NCI-H2196 treated with DMSO at 0.1 percent for 48 hours (cell line): Measurements from ENCODE around the gene FCSK.
"Not testable (repeated sequence)": the region's sequence is repeated elsewhere in the genome, so short reads cannot be mapped to it uniquely, and the experiment has no call there.

Experiments used
- DNase-seq: peaks from one replicate; lab custom pipeline; 2025; ENCODE audit not compliant: unreplicated experiment; lab: John Stamatoyannopoulos, UW

The FCSK gene

GRCh38 chr16:70430667-70431536 is 23.5 kb upstream of the FCSK start:
- no peak for DNase-seq

GRCh38 chr16:70432356-70432722 is 22.1 kb upstream of the FCSK start:
- DNase-seq, result no peak

GRCh38 chr16:70432723-70433457 is 21.5 kb upstream of the FCSK start:
- DNase-seq, result no peak

GRCh38 chr16:70433458-70434103 is 20.8 kb upstream of the FCSK start:
- no peak for DNase-seq

- no peak for DNase-seq
Observed at GRCh38 chr16:70434484-70435260, 19.7 kb upstream of the FCSK start.

DNA sequence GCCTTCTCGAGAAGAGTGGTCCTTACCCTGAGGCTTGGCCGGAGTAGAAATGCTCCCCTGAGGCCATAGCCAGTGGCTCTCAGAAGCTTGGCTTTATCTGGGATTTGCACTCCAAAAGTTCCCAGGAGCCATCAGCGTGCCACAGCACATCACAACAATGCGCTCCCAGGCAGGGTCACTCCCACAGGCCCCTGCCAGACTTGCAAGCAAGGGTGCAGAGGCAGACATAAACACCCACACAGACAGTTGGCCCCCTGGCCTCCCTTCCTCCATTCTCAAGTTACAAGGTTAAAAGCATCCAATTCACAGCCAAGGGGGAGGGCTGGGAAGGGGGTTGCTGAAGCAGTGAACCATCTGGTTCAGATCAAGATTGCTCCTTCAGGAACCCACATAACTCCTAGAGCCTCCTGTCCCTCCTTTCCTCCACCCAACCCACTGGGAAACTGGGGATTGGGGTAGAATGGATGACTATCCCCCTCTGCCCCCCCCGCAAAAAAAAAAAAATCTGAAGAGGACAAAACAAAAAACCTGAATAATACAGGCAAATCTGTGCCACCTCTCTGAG is 17.3 kb upstream of the FCSK start:
- no peak for DNase-seq

DNA sequence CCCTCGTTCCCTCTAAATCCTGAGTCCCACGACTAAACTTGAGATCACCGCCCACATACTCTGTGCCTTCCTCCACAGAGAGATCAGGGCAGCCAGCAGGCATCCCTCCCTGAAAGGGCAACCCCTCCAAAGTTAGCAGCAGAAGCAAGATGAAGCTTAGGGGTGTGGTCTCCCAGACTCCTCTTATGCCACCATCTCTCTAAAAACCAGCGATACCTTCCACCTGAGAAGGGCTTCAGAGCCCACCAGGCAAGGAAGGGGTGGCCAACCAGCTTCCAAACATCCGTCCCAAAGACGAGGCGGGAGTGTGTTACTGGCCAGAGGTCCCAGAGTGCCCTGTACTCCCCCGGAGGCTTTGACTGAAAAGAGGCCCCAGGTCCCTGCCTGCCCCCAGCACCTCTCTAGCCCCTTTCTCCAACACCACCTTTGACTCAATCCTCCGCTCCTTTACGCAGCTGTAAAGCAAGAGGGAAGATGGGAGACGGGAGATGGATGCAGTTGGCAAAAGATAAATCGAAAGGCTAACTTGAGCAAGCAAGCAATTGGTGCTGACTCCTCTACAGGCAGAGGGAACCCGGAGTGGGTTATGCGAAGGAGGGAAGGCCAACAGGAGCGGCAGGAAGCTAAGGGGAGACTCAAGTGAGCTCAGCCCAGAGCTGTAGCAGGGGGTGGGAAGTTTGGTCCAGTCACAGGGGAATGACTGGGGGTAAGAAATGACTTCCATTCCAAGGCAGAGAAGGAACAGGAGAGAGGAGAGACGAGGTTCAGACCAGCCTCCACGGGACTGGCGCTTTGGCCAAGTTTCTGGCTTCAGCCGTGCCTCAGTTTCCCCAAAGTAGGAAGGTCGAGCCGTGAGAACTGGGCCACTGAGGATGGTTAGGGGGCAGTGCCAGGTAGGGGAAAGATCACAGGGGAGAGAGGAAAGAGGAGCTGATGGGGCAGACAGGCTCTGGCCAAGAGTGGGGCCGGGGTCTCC is 16.5 kb upstream of the FCSK start:
- no peak for DNase-seq

DNA sequence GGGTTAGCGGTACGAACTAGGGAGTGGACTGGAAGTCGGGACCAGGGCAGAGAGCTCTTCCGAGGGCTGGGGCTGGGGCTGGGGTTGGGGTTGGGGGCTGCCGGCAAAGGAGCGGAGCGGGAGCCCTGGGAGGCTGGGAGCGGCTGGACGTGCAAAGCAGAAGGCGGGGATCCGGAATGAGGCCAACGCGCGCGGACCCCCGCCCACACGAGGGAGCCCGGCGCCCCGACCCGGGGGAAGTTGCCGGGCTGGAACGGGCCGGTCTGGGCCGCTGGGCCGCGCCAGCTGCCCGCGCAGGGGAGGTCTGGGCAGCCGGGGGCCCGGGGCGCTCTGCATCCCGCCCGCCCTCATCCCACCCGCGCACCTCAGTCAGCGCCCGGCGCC is 15.8 kb upstream of the FCSK start:
- no peak for DNase-seq

DNA sequence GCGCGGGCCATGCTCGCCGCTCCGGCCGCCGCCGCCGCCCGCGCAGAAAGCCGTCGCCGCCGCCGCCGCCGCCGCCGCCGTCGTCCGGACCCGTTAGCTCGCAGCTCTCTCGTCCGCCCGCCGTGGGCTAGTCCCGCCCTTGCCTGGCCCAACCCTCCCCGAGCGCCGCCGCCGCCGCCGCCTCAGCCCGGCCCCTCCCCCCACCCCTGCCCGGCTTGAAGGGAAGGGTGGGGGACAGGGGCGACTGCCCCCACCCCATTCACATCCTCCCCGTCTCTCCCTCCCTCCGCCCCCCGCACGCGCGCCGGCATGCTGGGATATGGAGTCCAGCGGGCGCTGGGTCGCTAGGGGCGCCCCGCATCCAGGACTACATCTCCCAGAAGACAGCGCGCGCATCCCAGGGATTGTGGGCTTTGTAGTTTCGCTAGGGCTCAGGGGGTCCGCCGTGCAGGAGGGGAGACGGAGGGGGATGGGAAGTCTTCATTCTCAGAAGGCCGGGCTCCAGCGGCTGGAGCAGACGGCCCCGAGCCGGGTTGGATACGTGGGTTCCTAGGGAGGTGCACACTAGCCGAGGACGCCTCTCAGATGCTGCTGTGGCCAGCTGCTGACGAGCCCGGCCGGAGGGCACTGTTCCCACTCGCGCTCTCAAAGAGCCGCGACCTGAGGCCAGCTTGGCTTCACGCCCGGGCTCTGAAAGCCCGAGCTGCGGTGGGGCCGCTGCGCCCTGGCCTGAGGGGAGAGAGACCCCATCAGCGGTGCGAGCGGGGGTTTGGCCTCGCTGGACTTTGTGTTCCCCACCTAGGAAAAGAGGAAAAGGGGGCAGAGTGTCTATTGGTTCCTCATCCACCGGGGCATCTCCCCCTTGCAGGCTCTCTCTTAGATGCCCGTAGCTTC is 15.2 kb upstream of the FCSK start, which contains the start of gene ST3GAL2:
ST3GAL2 (minus strand) TSS at position 132 of the 894 bp plus-strand sequence. CDS start 40,570 bp downstream, outside the sequence.
- DNase-seq, result peak; percentile 56

GRCh38 chr16:70440009-70440692 is 14.2 kb upstream of the FCSK start:
- DNase-seq, result peak; percentile 51

DNA sequence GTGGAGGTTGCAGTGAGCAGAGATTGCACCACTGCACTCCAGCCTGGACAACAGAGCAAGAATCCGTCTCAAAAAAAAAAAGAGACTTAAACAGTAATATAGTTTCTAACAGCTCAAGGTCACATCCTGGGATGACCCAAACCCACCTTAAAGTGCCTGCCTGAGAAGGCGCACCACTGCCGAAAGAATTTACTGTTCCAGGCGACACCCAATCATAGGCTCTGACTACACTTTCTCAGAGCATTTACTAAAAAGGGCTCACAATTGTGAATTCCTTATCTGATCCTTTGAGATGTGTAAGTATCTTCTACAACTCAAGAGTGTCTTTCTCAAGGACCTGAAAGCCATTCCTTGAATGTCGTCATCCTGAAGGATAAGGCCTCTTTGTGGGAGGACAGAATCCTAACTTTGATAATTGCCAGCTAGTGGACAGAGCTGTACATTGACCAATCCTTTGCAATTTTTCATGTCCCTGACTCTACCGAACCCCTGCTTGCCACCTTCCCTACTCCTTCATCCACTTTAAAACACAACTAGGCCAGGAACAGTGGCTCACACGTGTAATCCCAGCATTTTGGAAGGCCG is 12.9 kb upstream of the FCSK start:
- DNase-seq, result no peak

- DNase-seq, result no peak
Observed at GRCh38 chr16:70442344-70442743, 12.1 kb upstream of the FCSK start.

DNA sequence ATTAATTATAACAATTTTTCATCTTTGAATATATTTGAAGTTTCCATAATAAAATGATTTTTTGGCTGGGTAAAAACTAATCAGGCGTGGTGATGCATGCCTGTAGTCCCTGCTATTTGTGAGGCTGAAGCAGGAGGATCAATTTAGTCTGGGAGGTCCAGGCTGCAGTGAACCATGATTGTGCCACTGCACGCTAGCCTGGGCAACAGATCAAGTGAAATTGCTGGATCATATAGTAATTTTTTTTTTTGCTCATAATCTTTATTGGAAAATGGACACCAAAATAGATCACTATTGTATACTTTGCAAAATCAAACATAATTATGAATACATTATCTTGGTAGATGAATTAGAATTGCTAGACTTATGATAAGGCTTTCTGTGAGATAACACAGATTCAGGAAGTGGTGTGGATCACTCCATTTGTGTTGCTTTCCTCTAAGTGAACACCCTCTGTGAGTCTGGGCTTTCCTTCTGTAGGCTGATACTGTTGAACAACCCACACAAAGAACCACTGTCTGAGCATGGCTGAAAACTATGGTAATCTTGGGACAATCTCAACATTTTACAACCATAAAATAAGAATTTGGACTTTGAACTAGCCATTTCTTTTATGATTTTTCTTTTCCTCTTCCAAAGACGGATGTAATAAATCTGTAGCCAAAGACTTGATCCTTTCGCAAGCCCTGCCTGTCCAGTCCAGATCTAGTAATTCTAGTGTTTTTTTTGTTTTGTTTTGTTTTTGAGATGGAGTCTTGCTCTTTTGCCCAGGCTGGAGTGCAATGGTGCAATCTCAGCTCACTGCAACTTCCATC is 9.9 kb upstream of the FCSK start:
- no peak for DNase-seq

DNA sequence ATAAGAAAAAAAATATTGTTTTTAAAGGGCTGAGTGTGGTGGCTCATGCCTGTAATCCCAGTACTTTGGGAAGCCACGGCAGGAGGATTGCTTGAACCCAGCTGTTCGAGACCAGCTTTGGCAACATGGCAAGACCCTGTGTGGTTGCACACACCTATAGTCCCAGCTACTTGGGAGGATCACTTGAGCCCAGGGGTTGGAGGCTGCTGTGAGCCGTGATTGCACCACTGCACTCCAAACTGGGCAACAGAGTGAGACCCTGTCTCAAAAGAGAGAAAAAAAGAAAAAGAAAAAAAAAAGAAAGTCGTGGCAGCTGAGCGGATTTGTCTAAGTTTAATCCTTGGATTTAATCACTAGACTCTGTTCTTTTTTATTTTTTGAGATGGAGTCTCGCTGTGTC is 6.3 kb upstream of the FCSK start:
- DNase-seq, result no peak

DNA sequence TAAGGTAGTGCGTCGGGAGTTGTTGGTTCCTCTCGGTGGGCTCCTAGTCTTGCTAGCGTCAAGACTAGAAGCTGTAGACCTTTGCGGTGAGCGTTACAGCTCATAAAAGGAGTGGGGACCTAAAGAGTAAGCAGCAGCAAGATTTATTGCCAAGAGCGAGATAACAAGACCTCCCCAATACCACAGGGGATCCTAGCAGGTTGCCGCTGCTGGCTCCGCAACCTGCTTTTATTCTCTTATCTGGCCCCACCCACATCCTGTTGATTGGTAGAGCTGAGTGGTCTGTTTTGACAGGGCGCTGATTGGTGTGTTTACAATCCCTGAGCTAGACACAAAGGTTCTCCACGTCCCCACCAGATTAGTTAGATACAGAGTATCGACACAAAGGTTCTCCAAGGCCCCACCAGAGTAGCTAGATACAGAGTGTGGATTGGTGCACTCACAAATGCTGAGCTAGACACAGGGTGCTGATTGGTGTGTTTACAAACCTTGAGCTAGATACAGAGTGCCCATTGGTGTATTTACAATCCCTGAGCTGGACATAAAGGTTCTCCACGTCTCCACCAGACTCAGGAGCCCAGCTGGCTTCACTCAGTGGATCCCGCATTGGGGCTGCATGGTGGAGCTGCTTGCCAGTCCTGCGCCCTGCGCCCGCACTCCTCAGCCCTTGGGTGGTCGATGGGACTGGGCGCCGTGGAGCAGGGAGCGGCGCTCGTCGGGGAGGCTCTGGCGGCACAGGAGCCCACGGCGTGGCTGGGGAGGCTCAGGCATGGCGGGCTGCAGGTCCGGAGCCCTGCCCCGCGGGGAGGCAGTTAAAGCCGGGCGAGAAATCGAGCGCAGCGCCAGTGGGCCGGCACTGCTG is 4.0 kb upstream of the FCSK start:
- DNase-seq, result not testable (repeated sequence)

DNA sequence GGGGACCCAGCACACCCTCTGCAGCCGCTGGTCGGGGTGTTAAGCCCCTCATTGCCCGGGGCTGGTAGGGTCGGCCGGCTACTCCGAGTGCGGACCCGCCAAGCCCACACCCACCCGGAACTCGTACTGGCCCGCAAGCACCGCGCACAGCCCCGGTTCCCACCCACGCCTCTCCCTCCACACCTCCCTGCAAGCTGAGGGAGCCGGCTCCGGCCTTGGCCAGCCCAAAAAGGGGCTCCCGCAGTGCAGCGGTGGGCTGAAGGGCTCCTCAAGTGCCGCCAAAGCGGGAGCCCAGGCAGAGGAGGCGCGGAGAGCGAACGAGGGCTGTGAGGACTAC is 3.4 kb upstream of the FCSK start:
- DNase-seq, result not testable (repeated sequence)
